ENCODE results near the gene COX11. TPM values are rescaled to one million over a fixed set of nuclear protein-coding genes. Genes with fewer than 3 reads are reported as not detected.

COX11 gene
- total RNA-seq, 1 experiment from 2014 or later: 65.0 TPM

DNA sequence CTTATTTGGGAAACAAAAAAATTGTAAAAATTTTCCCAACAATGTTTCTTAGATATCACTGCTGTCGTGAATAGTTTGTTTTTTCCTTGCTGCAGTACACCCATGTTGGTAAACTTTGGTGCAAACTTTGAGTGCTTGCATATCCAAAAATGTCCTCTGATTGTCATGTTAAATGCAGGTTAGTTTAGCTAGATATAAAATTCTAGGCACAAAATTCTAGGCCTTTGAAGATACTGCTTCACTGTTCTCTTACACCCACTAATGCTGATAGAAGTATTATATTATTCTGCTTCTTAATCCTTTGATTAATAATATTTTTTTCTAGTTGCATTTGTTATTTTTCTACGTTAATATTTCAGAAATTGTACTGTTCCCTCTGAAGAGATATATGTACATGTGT, 51.7 kb downstream of the COX11 start:
- no peak for ATAC-seq
- no peak overlapping the region for H3K27ac Mint-ChIP-seq
- ChIA-PET POLR2A (no interaction called here), CTCF (no interaction called here)
- H3K9me3 Mint-ChIP-seq: peaks cover 19% of the 10 kb centered on the region
- peaks cover 60% of the 10 kb centered on the region for H3K36me3 Mint-ChIP-seq
- TF ChIP-seq, protein P1, sequence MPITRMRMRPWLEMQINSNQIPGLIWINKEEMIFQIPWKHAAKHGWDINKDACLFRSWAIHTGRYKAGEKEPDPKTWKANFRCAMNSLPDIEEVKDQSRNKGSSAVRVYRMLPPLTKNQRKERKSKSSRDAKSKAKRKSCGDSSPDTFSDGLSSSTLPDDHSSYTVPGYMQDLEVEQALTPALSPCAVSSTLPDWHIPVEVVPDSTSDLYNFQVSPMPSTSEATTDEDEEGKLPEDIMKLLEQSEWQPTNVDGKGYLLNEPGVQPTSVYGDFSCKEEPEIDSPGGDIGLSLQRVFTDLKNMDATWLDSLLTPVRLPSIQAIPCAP (CRISPR knock-in tag; IDR thresholded peaks at IDR 0.05): no peak
- TF ChIP-seq ZNF416 (CRISPR knock-in tag; IDR thresholded peaks at IDR 0.05): no peak
- no peak for TF ChIP-seq ZNF317 (CRISPR knock-in tag; IDR thresholded peaks at IDR 0.05; ENCODE audit: borderline replicate concordance, low read depth)
- no peak for TF ChIP-seq HMGA2 (CRISPR knock-in tag; IDR thresholded peaks at IDR 0.05)
- H3K4me1 Mint-ChIP-seq: peaks cover 32% of the 10 kb centered on the region
- H3K4me3 Mint-ChIP-seq: no peak overlapping the region
- no peaks in the 10 kb centered on the region for H3K27me3 Mint-ChIP-seq (ENCODE audit: low read depth)
- no peak for DNase-seq (ENCODE audit: low spot score)

Other genes starting within 250 kb of the COX11 start
- gene TOM1L1, start 67.8 kb downstream of the COX11 start, total RNA-seq (2021): 52.8 to 58.5 TPM (median 57.0 TPM) in 3 replicates
- gene STXBP4, start 111 bp upstream of the COX11 start, total RNA-seq (2021): 9.4 to 12.0 TPM (median 9.8 TPM) in 3 replicates